DMS79 treated with DMSO at 0.1 percent for 48 hours (cell line): ENCODE measurements around the gene TTC38.
A peak's percentile ranks its signal among the peaks of the same experiment; 100 is the strongest.

Experiments used
- DNase-seq: peaks from one replicate; lab custom pipeline; 2025; lab: John Stamatoyannopoulos, UW

TTC38 gene

GRCh38 chr22:46267431-46268279 is at the start of gene TTC38:
Gene TTC38 (plus strand): TSS chr22:46268008. CDS start chr22:46268040, 32 bp downstream.
- DNase-seq: peak; percentile 23

- no peak for DNase-seq
Measured at GRCh38 chr22:46219636-46220035, 48.2 kb upstream of the TTC38 start.

GRCh38 chr22:46220921-46221320 is 46.9 kb upstream of the TTC38 start:
- no peak for DNase-seq

- DNase-seq: no peak
Measured at GRCh38 chr22:46224044-46224897, 43.5 kb upstream of the TTC38 start.

GRCh38 chr22:46224898-46225290 is 42.9 kb upstream of the TTC38 start:
- no peak for DNase-seq

GRCh38 chr22:46225631-46226030 is 42.2 kb upstream of the TTC38 start:
- DNase-seq: no peak

GRCh38 chr22:46226577-46226976 is 41.2 kb upstream of the TTC38 start:
- DNase-seq: no peak

GRCh38 chr22:46229701-46230100 is 38.1 kb upstream of the TTC38 start:
- no peak for DNase-seq

- DNase-seq: no peak
Measured at GRCh38 chr22:46230262-46230901, 37.4 kb upstream of the TTC38 start.

GRCh38 chr22:46233231-46233630 is 34.6 kb upstream of the TTC38 start:
- no peak for DNase-seq

- no peak for DNase-seq
Measured at GRCh38 chr22:46234969-46235368, 32.8 kb upstream of the TTC38 start.

GRCh38 chr22:46237453-46238124 is 30.2 kb upstream of the TTC38 start:
- DNase-seq: no peak

GRCh38 chr22:46238541-46238940 is 29.3 kb upstream of the TTC38 start:
- no peak for DNase-seq

- no peak for DNase-seq
Measured at GRCh38 chr22:46239261-46240048, 28.4 kb upstream of the TTC38 start.

- DNase-seq: no peak
Measured at GRCh38 chr22:46240073-46240472, 27.7 kb upstream of the TTC38 start.

GRCh38 chr22:46240506-46240905 is 27.3 kb upstream of the TTC38 start:
- DNase-seq: no peak

GRCh38 chr22:46240907-46241306 is 26.9 kb upstream of the TTC38 start:
- DNase-seq: no peak

GRCh38 chr22:46241396-46242007 is 26.3 kb upstream of the TTC38 start:
- DNase-seq: no peak

GRCh38 chr22:46242076-46242475 is 25.7 kb upstream of the TTC38 start:
- no peak for DNase-seq

GRCh38 chr22:46244771-46245170 is 23.0 kb upstream of the TTC38 start:
- DNase-seq: no peak

GRCh38 chr22:46245511-46245910 is 22.3 kb upstream of the TTC38 start:
- DNase-seq: no peak
